Measurements from ENCODE around the gene PRKN. TPM values are rescaled to one million over a fixed set of nuclear protein-coding genes. Genes with fewer than 3 reads are reported as not detected.

PRKN gene
- total RNA-seq, 1 experiment from 2014 or later: 0.34 TPM

- no peaks in the 10 kb centered on the region for H3K27me3 Mint-ChIP-seq (ENCODE audit: insufficient read depth, unreplicated experiment)
- H3K36me3 Mint-ChIP-seq (ENCODE audit: insufficient read depth, unreplicated experiment): no peaks in the 10 kb centered on the region
- Histone ChIP-seq H3K4me1 (peaks cover 9% of the 10 kb centered on the region), H3K4me3 (ENCODE audit: low read depth, low read length) (no peak overlapping the region), H3K36me3 (ENCODE audit: control insufficient read depth, insufficient read depth, low read length) (no peaks in the 10 kb centered on the region), H3K9me3 (no peaks in the 10 kb centered on the region), H3K27me3 (replicated peaks; ENCODE audit: control insufficient read depth, insufficient read depth, low read length) (no peaks in the 10 kb centered on the region)
- ChIA-PET CTCF (no interaction called here), POLR2A (no interaction called here)
- intact Hi-C loops (cut with micrococcal nuclease; ENCODE audit: unreplicated experiment): loop anchor here (1.0 kb wide), 1 partner anchor 46 kb away; the partner anchor contains the start of genes PACRG and PRKN
- peak in 1 of 2 experiments; percentile 26 for DNase-seq
- no peaks in the 10 kb centered on the region for H3K9me3 Mint-ChIP-seq (ENCODE audit: unreplicated experiment)
- BruUV-seq (replicated peaks): no TSS peak
- no peak overlapping the region for H3K4me3 Mint-ChIP-seq (ENCODE audit: unreplicated experiment)
- TF ChIP-seq CTCF (IDR thresholded peaks at IDR 0.05; ENCODE audit: insufficient read depth in 1 of 2, low read depth in 1 of 2, low read length in 1 of 2, severe bottlenecking in 1 of 2, unreplicated experiment in 1 of 2): no peak
- no peaks in the 10 kb centered on the region for H3K4me1 Mint-ChIP-seq (ENCODE audit: low read depth, unreplicated experiment)
- no peak overlapping the region for H3K27ac Mint-ChIP-seq (ENCODE audit: unreplicated experiment)
These were observed 46.1 kb downstream of the PRKN start for GRCh38 chr6:162681447-162681846.

- Histone ChIP-seq H3K4me3 (ENCODE audit: low read depth, low read length) (no peak overlapping the region), H3K36me3 (ENCODE audit: control insufficient read depth, insufficient read depth, low read length) (no peaks in the 10 kb centered on the region), H3K27me3 (replicated peaks; ENCODE audit: control insufficient read depth, insufficient read depth, low read length) (no peaks in the 10 kb centered on the region), H3K9me3 (no peaks in the 10 kb centered on the region), H3K4me1 (peaks cover 9% of the 10 kb centered on the region)
- DNase-seq: no peak
- no peak for TF ChIP-seq CTCF (IDR thresholded peaks at IDR 0.05; ENCODE audit: insufficient read depth in 1 of 2, low read depth in 1 of 2, low read length in 1 of 2, severe bottlenecking in 1 of 2, unreplicated experiment in 1 of 2)
- intact Hi-C loops (cut with micrococcal nuclease; ENCODE audit: unreplicated experiment): loop anchor here (1.0 kb wide), 1 partner anchor 46 kb away; the partner anchor contains the start of genes PACRG and PRKN
- Mint-ChIP-seq H3K27me3 (ENCODE audit: insufficient read depth, unreplicated experiment) (no peaks in the 10 kb centered on the region), H3K9me3 (ENCODE audit: unreplicated experiment) (no peaks in the 10 kb centered on the region), H3K27ac (ENCODE audit: unreplicated experiment) (no peak overlapping the region), H3K4me3 (ENCODE audit: unreplicated experiment) (no peak overlapping the region), H3K4me1 (ENCODE audit: low read depth, unreplicated experiment) (no peaks in the 10 kb centered on the region), H3K36me3 (ENCODE audit: insufficient read depth, unreplicated experiment) (no peaks in the 10 kb centered on the region)
- BruUV-seq (replicated peaks): no TSS peak
- ChIA-PET CTCF (no interaction called here), POLR2A (no interaction called here)
These were observed 46.7 kb downstream of the PRKN start for GRCh38 chr6:162680871-162681270.

GRCh38 chr6:162680367-162680766 lies 47.2 kb downstream of the PRKN start:
- peaks cover 9% of the 10 kb centered on the region for H3K4me1 ChIP-seq
- CTCF ChIA-PET: no interaction called here
- BruUV-seq (replicated peaks): no TSS peak
- H3K9me3 ChIP-seq: no peaks in the 10 kb centered on the region
- POLR2A ChIA-PET: no interaction called here
- H3K36me3 ChIP-seq (ENCODE audit: control insufficient read depth, insufficient read depth, low read length): no peaks in the 10 kb centered on the region
- H3K9me3 Mint-ChIP-seq (ENCODE audit: unreplicated experiment): no peaks in the 10 kb centered on the region
- H3K27ac Mint-ChIP-seq (ENCODE audit: unreplicated experiment): no peak overlapping the region
- no peaks in the 10 kb centered on the region for H3K36me3 Mint-ChIP-seq (ENCODE audit: insufficient read depth, unreplicated experiment)
- H3K4me3 Mint-ChIP-seq (ENCODE audit: unreplicated experiment): no peak overlapping the region
- TF ChIP-seq CTCF (IDR thresholded peaks at IDR 0.05; ENCODE audit: insufficient read depth in 1 of 2, low read depth in 1 of 2, low read length in 1 of 2, severe bottlenecking in 1 of 2, unreplicated experiment in 1 of 2): no peak
- no peaks in the 10 kb centered on the region for H3K27me3 Mint-ChIP-seq (ENCODE audit: insufficient read depth, unreplicated experiment)
- H3K4me3 ChIP-seq (ENCODE audit: low read depth, low read length): no peak overlapping the region
- no peaks in the 10 kb centered on the region for H3K4me1 Mint-ChIP-seq (ENCODE audit: low read depth, unreplicated experiment)
- DNase-seq: no peak
- H3K27me3 ChIP-seq (replicated peaks; ENCODE audit: control insufficient read depth, insufficient read depth, low read length): no peaks in the 10 kb centered on the region
- intact Hi-C loops (cut with micrococcal nuclease; ENCODE audit: unreplicated experiment): no loop called here
